CD4-positive, alpha-beta T cell treated with Interleukin-15 for 4 hours (primary cell): Measurements from ENCODE around the gene A2ML1.
"Not testable (repeated sequence)": the region's sequence is repeated elsewhere in the genome, so short reads cannot be mapped to it uniquely, and the experiment has no call there.

ENCODE experiments used
- DNase-seq: peaks from one replicate; pipeline ENCODE4 v3.0.0-alpha.2; 2020; ENCODE audit warnings: low spot score

A2ML1 gene

GRCh38 chr12:8906266-8907180 lies 84.1 kb downstream of the A2ML1 start:
- no peak for DNase-seq

GRCh38 chr12:8907513-8907912 lies 85.1 kb downstream of the A2ML1 start:
- no peak for DNase-seq

GRCh38 chr12:8909752-8910151 lies 87.3 kb downstream of the A2ML1 start:
- DNase-seq = no peak

- no peak for DNase-seq
Observed at GRCh38 chr12:8911606-8912268, 89.3 kb downstream of the A2ML1 start.

- DNase-seq = peak; percentile 24
Observed at GRCh38 chr12:8912914-8913313, 90.5 kb downstream of the A2ML1 start.

- DNase-seq = no peak
Observed at GRCh38 chr12:8913702-8914032, 91.2 kb downstream of the A2ML1 start.

- peak; percentile 75 for DNase-seq
Observed at GRCh38 chr12:8914033-8914715, 91.8 kb downstream of the A2ML1 start, which contains the start of gene PHC1. PHC1 (plus strand) TSS chr12:8914509; CDS start chr12:8917678, 3,169 bp downstream.

- peak; percentile 57 for DNase-seq
Observed at GRCh38 chr12:8914716-8915526, 92.5 kb downstream of the A2ML1 start.

- DNase-seq = no peak
Observed at GRCh38 chr12:8916154-8916553, 93.7 kb downstream of the A2ML1 start.

GRCh38 chr12:8917031-8917430 lies 94.6 kb downstream of the A2ML1 start:
- no peak for DNase-seq

GRCh38 chr12:8917751-8918150 lies 95.3 kb downstream of the A2ML1 start:
- no peak for DNase-seq

GRCh38 chr12:8919643-8920042 lies 97.2 kb downstream of the A2ML1 start:
- not testable (repeated sequence) for DNase-seq

GRCh38 chr12:8922544-8922943 lies 100.1 kb downstream of the A2ML1 start:
- no peak for DNase-seq
